MM.1S (cell line): ENCODE measurements around the gene AKR7A3.
"Not testable (repeated sequence)": the region's sequence is repeated elsewhere in the genome, so short reads cannot be mapped to it uniquely, and the experiment has no call there.

Experiments used
- CTCF ChIP-seq: fragments of 300-600 bp; sonication (generic); IDR thresholded peaks from 2 replicates; pipeline ENCODE4 v1.5.1; 2016; ENCODE audit warnings: antibody characterized with exemption, low read length, mixed read lengths
- EZH2 ChIP-seq: fragments of 300-600 bp; sonication (generic); optimal IDR thresholded peaks from 2 replicates; pipeline ENCODE3; 2017; ENCODE audit warnings: low read depth, mild to moderate bottlenecking, antibody characterized with exemption, low read length, mixed read lengths

- not testable (repeated sequence) for TF ChIP-seq EZH2, CTCF
These were observed at the start of gene AKR7A3 for GRCh38 chr1:19288324-19289241.
